ENCODE data around the gene IAPP.

DNA sequence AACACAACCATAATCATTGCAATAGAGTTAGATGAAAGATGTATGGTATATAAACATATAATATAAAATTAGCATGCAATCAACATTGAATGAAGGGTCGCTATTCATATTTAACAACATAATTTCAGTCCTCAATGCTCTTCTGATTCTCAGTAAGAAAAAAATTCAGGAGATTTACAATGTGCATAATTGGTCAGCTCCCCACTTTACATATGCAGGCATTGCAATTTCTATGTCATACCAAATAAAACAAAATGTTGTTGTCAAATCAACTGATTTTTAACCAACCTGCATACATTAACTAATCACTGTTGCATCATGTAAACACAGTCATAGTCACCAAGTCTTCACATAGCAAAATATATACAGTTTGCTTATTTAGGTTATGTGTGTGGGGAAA, 32.8 kb upstream of the IAPP start:
- TF ChIP-seq BHLHE40 (IDR thresholded peaks at IDR 0.05; ENCODE audit: borderline replicate concordance) = no peak
- TF ChIP-seq SP1 (IDR thresholded peaks at IDR 0.05) = no peak
- no peak for TF ChIP-seq SUZ12 (IDR thresholded peaks at IDR 0.05)
- no peak for TF ChIP-seq L3MBTL2 (conservative IDR thresholded peaks at IDR 0.05)
- TF ChIP-seq ELF4 (IDR thresholded peaks at IDR 0.05) = no peak
- TF ChIP-seq LEF1 (IDR thresholded peaks at IDR 0.05; ENCODE audit: borderline replicate concordance) = no peak
- TF ChIP-seq HDGF (IDR thresholded peaks at IDR 0.05; ENCODE audit: borderline replicate concordance) = no peak
- TF ChIP-seq ZNF384 (IDR thresholded peaks at IDR 0.05) = no peak
- TF ChIP-seq FOXM1 (IDR thresholded peaks at IDR 0.05; ENCODE audit: borderline replicate concordance) = no peak
- no peak for TF ChIP-seq NFRKB (IDR thresholded peaks at IDR 0.05)

Measured in HEK293T (cell line).